ENCODE measurements around the gene ECT2L. TPM values are rescaled to one million over a fixed set of nuclear protein-coding genes. Genes with fewer than 3 reads are reported as not detected.

The ECT2L gene
- total RNA-seq, 1 experiment from 2014 or later: not detected

DNA sequence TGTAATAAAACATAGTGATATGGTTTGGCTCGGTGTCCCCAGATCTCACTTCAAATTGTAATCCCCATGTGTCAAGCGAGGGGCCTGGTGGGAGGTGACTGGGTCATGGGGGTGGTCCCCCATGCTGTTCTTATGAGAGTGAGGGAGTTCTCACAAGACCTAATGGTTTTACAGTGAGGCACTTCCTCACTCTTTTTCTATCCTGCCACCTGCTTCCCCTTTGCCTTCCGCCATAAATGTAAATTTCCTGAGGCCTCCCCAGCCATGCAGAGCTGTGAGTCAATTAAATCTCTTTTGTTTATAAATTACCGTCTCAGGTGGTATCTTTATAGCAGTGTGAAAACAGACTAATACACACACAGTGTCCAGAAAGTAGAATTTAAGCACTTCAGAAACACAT, 113.6 kb downstream of the ECT2L start:
- DNase-seq (ENCODE audit: low read depth, low spot score) (no peak), ATAC-seq (no peak)
- TF ChIP-seq ZBTB33 (IDR thresholded peaks at IDR 0.05; ENCODE audit: extremely low read depth, insufficient replicate concordance, low read length) (no peak), JUND (IDR thresholded peaks at IDR 0.05) (no peak), ZNF274 (IDR thresholded peaks at IDR 0.05; ENCODE audit: low read depth, low read length) (no peak), SIN3A (IDR thresholded peaks at IDR 0.05; ENCODE audit: low read depth) (no peak), CTCF (IDR thresholded peaks at IDR 0.05 in 2 of 3, conservative IDR thresholded peaks at IDR 0.05 in 1 of 3; ENCODE audit: borderline replicate concordance in 1 of 3, insufficient read depth in 1 of 3, low read depth in 2 of 3, low read length in 2 of 3) (no peak), RAD21 (IDR thresholded peaks at IDR 0.05; ENCODE audit: low read depth) (no peak), SRF (IDR thresholded peaks at IDR 0.05; ENCODE audit: low read depth) (no peak), ZFX (IDR thresholded peaks at IDR 0.05) (no peak), ELF1 (IDR thresholded peaks at IDR 0.05; ENCODE audit: borderline replicate concordance, low read depth) (no peak), CBX3 (IDR thresholded peaks at IDR 0.05; ENCODE audit: low read depth) (no peak)
- TF ChIP-seq, protein P1, sequence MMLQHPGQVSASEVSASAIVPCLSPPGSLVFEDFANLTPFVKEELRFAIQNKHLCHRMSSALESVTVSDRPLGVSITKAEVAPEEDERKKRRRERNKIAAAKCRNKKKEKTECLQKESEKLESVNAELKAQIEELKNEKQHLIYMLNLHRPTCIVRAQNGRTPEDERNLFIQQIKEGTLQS (IDR thresholded peaks at IDR 0.05): no peak
- TF ChIP-seq, protein P2, sequence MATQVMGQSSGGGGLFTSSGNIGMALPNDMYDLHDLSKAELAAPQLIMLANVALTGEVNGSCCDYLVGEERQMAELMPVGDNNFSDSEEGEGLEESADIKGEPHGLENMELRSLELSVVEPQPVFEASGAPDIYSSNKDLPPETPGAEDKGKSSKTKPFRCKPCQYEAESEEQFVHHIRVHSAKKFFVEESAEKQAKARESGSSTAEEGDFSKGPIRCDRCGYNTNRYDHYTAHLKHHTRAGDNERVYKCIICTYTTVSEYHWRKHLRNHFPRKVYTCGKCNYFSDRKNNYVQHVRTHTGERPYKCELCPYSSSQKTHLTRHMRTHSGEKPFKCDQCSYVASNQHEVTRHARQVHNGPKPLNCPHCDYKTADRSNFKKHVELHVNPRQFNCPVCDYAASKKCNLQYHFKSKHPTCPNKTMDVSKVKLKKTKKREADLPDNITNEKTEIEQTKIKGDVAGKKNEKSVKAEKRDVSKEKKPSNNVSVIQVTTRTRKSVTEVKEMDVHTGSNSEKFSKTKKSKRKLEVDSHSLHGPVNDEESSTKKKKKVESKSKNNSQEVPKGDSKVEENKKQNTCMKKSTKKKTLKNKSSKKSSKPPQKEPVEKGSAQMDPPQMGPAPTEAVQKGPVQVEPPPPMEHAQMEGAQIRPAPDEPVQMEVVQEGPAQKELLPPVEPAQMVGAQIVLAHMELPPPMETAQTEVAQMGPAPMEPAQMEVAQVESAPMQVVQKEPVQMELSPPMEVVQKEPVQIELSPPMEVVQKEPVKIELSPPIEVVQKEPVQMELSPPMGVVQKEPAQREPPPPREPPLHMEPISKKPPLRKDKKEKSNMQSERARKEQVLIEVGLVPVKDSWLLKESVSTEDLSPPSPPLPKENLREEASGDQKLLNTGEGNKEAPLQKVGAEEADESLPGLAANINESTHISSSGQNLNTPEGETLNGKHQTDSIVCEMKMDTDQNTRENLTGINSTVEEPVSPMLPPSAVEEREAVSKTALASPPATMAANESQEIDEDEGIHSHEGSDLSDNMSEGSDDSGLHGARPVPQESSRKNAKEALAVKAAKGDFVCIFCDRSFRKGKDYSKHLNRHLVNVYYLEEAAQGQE (IDR thresholded peaks at IDR 0.05; ENCODE audit: low read depth): no peak
- Histone ChIP-seq H3K79me2 (ENCODE audit: insufficient read depth, low read length) (no peaks in the 10 kb centered on the region), H3K9me3 (ENCODE audit: control insufficient read depth in 1 of 2, insufficient read depth in 1 of 2, low read depth in 1 of 2, low read length in 2 of 2) (no peaks in the 10 kb centered on the region), H3K9me2 (ENCODE audit: insufficient read depth) (no peaks in the 10 kb centered on the region), H3K9ac (ENCODE audit: low read length) (no peak overlapping the region), H3K36me3 (ENCODE audit: control insufficient read depth in 1 of 2, insufficient read depth in 2 of 2, low read length in 2 of 2) (peaks cover 28 to 29% of the 10 kb centered on the region in 2 experiments), H2AFZ (ENCODE audit: low read depth, low read length, poor library complexity, severe bottlenecking) (no peak overlapping the region), H3K4me2 (ENCODE audit: low read length) (no peak overlapping the region), H3K4me3 (replicated peaks in 1 of 2; ENCODE audit: low read depth in 1 of 2, low read length in 2 of 2) (no peak overlapping the region), H3K27ac (ENCODE audit: low read depth, low read length) (no peak overlapping the region), H3K4me1 (ENCODE audit: control insufficient read depth in 1 of 2, insufficient read depth in 2 of 2, low read length in 2 of 2) (no peaks in the 10 kb centered on the region), H3K27me3 (ENCODE audit: insufficient read depth, low read length) (no peaks in the 10 kb centered on the region), H4K20me1 (ENCODE audit: insufficient read depth) (no peaks in the 10 kb centered on the region)
- CTCF ChIA-PET: no interaction called here
- RAD21 ChIA-PET (ENCODE audit: low non-redundant PET in 1 of 2, low total read pairs in 2 of 2, uncharacterized antibody in 2 of 2, unreplicated experiment in 2 of 2): no interaction called here
- POLR2A ChIA-PET: no interaction called here
- no TSS peak for BruUV-seq (replicated peaks)
- intact Hi-C loops (cut with micrococcal nuclease): no loop called here
